Fibroblast of skin of right quadriceps (primary cell): ENCODE results near the gene LPCAT1.
"Not testable (repeated sequence)": the region's sequence is repeated elsewhere in the genome, so short reads cannot be mapped to it uniquely, and the experiment has no call there.

Source experiments
- DNase-seq: peaks from one replicate; pipeline ENCODE4 v3.0.0-alpha.2; 2013

The LPCAT1 gene

DNA sequence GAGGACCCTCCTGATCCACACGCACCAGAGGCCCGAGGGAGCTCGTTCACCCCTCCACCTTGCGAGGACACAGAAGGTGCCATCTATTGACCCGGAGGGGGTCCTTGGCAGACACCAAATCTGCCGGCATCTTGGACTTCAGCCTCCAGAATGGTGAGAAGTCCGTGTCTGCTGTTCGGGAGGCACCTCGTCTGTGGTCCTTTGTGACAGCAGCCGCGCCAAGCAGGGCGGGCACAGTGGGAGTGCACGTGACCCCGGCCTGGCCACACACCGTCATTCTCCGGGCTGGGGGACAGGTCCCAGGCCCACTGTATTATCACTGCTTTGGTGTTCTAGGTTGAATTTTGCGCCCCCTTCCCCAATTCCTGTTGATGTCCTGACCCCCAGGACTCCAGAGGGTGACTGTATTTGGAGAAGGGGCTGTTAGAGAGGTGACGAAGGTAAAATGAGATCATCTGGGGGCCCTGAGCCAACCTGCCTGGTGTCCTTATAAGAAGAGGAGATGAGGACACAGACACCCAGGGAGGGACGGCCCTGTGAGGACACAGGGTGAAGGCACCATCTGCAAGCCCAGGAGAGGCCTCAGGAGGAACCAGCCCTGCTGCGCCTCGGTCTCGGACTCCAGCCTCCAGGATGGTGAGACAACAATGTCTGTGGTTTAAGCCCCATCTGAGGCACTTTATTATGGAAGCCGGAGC lies 15.7 kb downstream of the LPCAT1 start:
- no peak for DNase-seq

DNA sequence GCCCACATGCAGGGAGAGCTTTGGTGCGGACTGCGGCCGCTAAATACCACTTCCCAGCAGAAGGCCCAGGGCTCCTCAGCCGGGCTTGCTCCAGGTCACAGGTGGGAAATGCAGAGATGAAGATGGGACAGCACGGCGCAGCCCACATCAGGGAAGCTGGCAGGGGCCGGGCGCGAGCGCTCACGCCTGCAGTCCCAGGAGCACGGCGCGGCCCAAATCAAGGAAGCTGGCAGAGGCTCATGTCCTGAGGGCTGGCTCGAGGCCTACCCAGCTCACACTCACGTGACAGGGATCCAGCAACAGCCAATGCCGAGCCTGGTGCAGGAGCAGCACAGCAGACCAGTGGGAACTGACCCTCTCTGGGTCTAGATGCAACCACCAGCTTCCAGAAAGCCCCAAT lies 16.3 kb downstream of the LPCAT1 start:
- DNase-seq: no peak

DNA sequence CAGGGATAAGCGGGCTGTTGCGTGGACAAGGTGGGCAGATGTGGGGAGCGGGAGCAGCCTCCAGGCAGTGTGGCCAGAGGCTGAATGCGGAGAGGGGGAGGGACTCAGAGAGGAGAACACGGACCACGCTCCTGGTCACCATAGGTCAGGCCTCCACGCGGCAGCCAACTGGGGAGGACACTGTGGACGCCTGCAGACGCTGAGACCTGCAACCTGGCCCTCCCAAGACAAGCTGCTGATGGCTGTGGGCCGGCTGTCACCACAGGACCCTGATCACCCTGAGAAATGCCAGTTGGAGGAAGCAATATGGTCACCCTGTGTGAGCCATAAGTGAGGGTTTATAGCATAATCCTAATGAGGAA lies 16.8 kb downstream of the LPCAT1 start:
- no peak for DNase-seq

DNA sequence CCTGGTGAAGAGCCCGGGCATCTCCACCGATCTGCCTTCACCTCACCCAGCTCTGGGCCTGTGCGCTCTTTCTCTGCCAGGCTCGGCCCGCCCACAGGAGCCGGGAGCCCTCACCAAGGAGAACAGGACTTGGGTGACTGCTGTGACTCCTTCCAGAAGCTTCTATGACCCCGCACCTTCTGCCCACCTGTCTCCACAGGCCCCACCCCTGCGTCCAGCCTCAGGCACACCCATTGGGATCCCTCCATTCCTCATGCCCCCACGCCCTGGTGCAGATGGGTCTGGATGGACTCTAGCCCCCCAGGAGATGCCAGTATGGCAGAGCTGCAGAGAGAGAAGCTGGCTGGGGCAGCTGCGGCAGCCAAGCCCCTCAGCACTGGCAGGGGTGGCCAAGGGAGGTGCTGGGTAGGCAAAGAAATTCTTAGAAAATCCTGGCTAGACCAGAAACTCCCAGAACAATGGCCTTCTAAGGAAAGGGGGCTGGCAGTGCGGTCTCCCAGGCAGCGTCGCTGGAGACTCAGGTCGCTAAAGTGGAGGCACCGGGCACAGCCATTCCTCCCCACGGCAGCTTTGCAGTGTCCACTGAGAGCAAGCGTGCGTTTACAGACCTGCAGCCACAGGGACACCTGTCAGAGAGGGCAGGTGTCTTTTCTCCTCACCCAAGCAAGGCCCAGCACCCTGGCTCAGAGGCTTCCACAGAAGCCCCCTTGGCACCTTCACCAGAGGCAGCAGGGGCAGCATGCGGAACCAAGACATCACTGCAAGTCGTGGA lies 17.3 kb downstream of the LPCAT1 start:
- no peak for DNase-seq

DNA sequence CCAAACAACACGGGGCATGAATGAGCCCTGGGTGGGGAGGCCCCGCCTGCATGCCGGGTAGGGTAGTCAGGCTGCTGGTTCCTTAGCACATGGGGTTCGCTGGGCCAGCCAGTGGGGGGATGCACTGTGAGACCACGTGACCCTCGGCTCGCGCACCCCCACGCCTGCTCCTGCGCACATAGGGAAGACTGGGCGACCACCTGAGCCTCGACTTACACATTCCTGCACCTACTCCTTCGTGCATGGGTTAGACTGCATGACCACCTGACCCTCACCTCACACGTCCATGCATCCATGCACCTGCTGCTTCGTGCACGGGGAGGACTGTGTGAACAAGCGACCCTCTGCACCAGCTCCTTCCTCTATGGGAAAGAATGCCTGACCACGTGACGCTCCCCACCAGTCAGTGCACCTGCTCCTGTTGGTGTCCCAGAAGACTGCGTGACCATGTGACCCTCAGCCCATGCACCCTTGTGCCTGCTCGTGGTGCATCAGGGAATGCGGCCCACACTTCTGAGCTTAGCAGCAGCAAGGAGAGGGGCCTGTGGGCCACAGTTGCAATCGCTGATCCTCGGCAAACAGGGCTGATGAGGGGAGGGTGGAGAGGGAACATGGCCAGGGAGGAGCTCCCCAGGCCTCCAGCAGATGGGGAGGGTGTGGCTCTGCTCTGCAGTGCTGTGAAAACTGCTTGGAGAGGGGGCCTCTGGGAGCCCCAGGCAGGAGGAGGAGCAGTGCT lies 18.1 kb downstream of the LPCAT1 start:
- no peak for DNase-seq

GRCh38 chr5:1505089-1505488 lies 18.7 kb downstream of the LPCAT1 start:
- DNase-seq: not testable (repeated sequence)

DNA sequence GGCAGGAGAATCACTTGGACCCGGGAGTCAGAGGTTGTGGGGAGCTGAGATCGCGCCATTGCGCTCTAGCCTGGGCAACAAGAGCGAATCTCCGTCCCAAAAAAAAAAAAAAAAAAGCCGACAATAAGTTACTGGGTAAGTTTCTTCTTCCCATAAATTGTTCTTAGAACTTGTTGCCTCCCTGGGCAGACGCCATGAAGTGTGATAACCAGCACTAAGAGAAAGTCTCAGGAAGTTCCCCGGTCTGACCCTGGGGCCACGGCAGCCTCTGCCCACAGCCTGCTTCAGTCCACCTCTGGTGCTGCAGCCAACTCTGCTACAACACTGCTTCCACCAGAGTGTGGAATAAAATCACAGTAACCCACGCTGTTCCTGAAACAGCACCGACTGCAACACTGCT lies 19.1 kb downstream of the LPCAT1 start:
- no peak for DNase-seq

DNA sequence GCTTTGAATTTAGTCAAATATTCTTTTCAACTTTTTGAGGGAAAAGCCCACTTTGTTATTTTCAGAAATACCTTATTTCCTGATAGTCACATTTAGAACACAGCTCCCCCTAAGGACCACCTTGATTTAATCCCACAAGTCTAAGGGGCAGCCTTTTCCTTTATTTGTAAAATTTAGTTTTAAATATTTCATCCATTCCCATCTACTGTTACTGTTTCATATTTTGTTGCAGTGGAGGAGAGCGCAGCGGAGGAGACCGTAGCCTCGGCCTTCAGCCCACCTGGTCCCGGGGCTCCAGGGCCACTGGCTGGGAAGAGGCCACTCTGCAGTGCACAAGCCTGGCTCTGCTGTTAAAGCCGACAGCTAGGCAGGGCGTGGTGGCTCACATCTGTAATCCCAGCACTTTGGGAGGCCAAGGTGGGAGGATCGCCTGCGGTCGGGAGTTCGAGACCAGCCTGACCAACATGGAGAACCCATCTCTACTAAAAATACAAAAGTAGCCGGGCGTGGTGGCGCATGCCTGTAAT lies 19.6 kb downstream of the LPCAT1 start:
- no peak for DNase-seq

- no peak for DNase-seq
These were observed 20.3 kb downstream of the LPCAT1 start for GRCh38 chr5:1503241-1504068.

DNA sequence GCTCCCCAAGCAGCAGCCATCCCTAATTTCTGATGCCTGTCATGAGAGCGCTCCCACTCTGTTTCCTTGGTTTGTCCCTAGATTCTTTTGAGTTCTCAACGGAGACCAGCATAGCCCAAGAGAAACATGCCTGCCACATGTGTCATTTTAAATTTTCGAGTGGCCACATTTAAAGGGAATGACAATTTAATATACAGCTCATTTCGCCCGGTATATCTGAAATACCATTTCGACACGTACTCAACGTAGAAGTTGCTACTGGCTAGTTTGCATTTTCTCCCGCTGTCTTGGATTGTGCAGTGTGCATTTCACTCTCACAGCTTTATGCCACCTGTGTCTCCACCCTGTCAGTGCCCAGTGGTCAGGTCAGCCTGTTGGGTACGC lies 21.0 kb downstream of the LPCAT1 start:
- DNase-seq: no peak

DNA sequence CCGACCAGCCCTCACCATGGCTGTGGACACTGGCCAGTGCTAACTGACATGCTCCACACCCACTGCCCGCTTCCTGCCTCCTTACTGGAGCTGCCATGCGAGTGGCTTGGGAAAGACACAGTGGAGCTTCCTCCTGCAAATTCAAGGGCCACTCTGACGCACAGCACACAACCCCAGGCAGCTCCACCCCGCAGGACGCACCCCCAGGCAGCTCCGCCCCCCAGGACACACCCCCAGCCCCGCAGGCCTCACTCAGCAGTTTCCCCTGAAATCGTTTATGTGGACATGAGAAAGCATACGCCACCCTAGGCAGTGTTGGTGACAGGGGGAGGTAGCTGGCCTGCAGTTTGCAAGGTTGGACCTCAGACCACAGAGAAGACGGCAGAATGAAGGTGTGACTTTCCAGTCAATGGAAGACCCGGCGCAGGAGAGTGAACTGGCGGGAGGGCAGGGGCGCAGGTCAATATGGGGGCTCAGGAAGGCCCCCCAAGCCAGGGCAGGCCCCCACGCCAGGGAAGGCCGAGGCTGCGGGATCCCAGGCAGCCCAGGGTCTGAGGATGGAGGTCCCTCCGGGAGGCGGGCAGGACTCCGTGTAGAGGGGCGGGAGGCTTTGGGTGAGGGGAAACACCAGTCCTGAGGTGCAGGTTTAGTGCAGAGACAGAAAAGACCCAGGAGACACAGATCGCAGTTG lies 21.6 kb downstream of the LPCAT1 start:
- no peak for DNase-seq

GRCh38 chr5:1501372-1502045 lies 22.3 kb downstream of the LPCAT1 start:
- no peak for DNase-seq

DNA sequence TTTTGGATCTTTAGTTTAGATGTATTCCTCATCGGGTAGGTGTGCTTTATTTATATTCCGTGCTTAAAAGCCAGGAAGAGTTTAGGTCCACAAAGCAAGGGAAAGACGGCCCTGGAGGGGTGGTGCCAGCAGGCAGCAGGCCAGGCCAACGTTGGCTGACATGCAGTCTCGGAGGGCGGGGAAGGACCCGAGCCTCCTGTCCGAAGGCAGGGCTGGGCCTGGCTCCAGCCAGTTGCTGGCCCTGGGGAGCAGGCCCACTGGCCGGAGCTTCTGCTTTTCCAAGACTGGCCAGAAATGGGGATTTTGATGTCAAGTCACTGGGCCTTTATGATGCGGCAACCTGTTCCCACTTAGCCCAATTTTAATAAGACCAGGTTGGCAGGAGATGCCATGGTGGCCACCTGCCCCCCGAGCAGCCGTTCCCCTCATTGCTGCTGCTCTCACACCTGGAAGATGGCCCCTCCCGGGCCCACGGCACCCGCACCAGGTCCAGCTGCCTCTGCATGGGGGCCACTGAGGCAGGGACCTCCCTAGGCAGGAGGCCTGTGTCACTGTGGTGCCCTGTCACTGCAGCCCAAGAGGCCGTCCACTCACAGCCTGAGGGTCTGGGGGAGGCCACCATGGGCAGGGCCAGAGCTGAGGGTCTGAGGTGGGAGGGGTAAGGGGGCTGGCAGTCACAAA lies 23.2 kb downstream of the LPCAT1 start:
- no peak for DNase-seq

DNA sequence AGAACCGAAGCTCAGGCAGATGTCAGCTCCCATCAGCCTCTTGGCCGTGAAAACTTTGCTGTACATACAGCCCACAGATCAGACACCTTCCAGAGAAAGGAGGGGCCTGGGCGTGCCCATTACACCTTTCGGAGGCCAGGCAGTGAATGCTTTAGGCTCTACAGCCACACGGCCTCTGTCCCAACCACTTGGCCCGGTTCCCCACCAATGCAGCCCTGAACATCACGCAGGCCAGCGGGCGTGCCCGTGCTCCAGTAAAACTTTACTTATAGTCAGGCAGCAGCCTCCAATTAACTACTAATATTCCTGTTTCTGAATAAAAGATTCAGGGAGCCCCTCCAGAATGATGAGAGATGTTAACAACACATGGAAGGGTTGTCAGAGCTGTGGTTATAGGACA lies 23.9 kb downstream of the LPCAT1 start:
- no peak for DNase-seq

GRCh38 chr5:1498623-1499416 lies 24.9 kb downstream of the LPCAT1 start:
- no peak for DNase-seq

- no peak for DNase-seq
These were observed 25.8 kb downstream of the LPCAT1 start for GRCh38 chr5:1497795-1498622.

GRCh38 chr5:1497242-1497777 lies 26.4 kb downstream of the LPCAT1 start:
- no peak for DNase-seq

DNA sequence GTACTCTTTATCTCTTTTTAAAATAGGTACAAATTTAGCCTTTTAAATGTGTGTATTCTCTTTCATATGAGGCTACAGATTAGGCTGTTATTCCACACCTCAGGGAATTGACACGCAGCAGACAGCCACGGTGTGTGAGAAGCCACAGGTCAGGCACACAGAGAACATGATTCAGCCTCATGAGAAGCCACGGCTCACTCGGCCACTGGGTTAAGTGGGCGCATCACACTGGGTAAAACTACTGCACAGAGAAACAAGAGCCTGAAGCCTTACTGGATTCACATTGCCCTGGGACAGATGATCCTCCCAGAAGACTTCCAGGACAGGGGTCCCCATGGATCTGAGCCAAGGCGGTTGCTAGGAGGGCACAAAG lies 28.2 kb downstream of the LPCAT1 start:
- DNase-seq: no peak
